ENCODE data around the gene SH3PXD2A.
A peak's percentile ranks its signal among the peaks of the same experiment; 100 is the strongest.
"Not testable (repeated sequence)": the region's sequence is repeated elsewhere in the genome, so short reads cannot be mapped to it uniquely, and the experiment has no call there.

The SH3PXD2A gene

GRCh38 chr10:103791858-103792257 lies 63.5 kb downstream of the SH3PXD2A start:
- DNase-seq (ENCODE audit: low read depth in 2 of 2), result no peak

GRCh38 chr10:103791291-103791690 lies 64.1 kb downstream of the SH3PXD2A start:
- no peak for DNase-seq (ENCODE audit: low read depth in 2 of 2)

DNA sequence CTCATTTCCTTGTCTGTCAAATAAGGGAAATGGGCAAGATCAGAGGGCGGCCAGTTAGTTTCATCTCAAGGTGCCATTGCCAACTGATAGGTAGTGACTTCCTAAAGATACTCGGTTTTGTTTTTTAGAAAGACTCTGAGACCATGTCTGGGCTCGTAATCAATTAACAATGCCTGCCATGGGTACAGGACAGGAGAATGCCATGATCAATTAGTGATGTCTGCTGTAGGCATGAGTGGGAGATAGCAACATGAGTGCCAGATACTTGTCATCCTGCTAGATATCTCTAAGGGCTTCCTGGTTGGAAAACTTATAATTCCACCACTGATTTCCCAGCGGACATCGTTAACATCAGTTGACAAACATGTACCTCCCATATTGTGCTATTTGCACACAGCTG lies 64.8 kb downstream of the SH3PXD2A start:
- DNase-seq (ENCODE audit: low read depth in 2 of 2), result no peak

DNA sequence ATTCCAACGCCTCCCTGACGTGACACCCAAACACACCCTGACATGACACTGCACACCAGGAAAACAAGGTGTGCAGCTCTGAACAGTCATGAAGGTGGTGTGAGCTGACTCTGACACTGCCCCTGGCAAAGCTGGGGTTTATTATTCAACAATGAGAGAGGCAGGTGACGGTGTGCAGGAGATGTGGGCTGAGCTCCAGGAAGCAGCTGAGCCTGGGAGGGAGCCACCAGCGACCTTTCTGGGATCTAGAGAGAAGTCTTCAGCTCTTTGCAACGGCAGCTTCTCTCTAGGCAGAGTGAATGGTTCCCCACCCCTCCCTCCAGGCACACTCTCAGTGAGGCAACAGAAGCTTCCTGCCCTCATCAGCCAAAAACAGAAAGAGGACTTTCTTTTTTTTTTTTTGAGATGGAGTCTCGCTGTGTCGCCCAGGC lies 65.6 kb downstream of the SH3PXD2A start:
- DNase-seq (ENCODE audit: low read depth in 2 of 2), result no peak

- no peak for DNase-seq (ENCODE audit: low read depth in 2 of 2)
These were observed 66.2 kb downstream of the SH3PXD2A start for GRCh38 chr10:103789161-103789560.

DNA sequence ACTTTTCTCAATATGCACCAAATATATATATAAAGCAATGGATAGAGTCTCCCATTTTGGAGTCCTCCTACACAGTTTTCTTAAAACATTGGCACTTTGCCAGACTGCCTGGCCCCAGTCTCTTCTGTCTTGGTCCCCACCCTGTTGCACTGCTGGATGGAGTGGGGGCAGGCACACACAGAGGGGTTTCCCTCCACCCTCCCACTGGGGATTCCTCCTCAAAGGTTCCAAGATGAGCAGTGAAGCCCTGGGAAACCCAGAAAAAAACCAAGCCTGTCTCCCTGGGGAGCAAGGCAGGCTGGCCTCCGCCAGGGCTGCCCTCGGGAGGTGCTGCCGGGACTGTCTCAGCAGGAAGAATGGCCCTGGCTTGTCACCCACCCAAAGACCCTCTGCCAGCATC lies 68.0 kb downstream of the SH3PXD2A start:
- no peak for DNase-seq (ENCODE audit: low read depth in 2 of 2)

- DNase-seq (ENCODE audit: low read depth in 2 of 2), result no peak
These were observed 69.4 kb downstream of the SH3PXD2A start for GRCh38 chr10:103786020-103786419.

DNA sequence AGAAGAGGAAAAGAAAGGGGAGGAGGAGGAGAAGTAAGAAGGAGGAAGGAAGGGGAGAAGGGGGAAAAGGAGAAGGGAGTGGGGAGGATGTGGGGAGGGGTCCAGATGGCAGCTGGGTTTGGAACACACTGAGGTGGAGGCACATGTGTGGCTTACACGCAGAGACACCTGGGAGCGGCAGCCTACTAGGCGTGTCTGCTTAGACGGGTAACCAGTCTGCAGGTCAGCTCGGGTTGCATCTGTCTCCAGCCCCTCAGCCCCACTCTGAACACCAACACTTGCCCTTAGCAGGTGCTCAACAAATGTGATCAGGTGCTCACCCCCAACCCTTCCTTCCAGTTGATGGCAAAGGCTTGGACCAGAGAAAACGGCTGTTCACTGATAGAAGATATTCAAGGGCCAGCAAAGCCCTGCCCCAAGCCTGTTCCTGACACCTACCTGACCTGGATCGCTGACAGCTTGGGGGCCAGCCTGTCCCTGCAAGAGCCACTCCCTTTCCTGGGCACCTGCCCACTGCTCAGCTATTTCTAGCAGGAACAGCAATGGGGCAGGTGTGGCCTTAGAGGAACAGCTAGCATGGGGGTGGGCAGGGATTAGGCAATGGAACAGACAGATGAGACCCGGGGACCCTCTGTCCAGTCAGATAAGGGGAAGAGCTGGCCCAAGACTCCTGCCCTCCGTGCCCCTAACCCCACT lies 70.5 kb downstream of the SH3PXD2A start:
- DNase-seq (ENCODE audit: low read depth in 2 of 2), result no peak

GRCh38 chr10:103784089-103784488 lies 71.3 kb downstream of the SH3PXD2A start:
- no peak for DNase-seq (ENCODE audit: low read depth in 2 of 2)

DNA sequence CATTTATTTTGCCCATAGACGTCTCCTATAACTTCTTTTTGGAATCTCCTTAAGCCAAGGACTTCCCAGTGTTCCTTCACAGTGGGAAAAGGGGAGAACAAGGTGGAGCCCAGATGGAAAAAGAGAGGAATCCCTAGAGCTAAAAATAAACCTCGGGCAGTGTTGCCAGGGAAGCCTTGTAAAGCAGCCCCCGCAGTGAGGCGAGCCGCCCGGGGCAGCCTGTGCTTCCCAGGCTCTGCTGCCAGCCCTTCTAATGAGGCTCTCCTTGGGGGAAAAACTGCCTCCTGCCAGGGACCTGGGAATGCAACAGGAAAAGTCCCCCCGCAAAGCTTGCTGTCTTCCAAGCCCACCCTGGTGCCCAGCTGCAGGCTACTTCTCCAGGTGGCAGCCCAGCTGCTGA lies 71.7 kb downstream of the SH3PXD2A start:
- DNase-seq (ENCODE audit: low read depth in 2 of 2), result no peak

GRCh38 chr10:103781329-103782061 lies 73.9 kb downstream of the SH3PXD2A start:
- no peak for DNase-seq (ENCODE audit: low read depth in 2 of 2)

- no peak for DNase-seq (ENCODE audit: low read depth in 2 of 2)
These were observed 74.9 kb downstream of the SH3PXD2A start for GRCh38 chr10:103780242-103781149.

DNA sequence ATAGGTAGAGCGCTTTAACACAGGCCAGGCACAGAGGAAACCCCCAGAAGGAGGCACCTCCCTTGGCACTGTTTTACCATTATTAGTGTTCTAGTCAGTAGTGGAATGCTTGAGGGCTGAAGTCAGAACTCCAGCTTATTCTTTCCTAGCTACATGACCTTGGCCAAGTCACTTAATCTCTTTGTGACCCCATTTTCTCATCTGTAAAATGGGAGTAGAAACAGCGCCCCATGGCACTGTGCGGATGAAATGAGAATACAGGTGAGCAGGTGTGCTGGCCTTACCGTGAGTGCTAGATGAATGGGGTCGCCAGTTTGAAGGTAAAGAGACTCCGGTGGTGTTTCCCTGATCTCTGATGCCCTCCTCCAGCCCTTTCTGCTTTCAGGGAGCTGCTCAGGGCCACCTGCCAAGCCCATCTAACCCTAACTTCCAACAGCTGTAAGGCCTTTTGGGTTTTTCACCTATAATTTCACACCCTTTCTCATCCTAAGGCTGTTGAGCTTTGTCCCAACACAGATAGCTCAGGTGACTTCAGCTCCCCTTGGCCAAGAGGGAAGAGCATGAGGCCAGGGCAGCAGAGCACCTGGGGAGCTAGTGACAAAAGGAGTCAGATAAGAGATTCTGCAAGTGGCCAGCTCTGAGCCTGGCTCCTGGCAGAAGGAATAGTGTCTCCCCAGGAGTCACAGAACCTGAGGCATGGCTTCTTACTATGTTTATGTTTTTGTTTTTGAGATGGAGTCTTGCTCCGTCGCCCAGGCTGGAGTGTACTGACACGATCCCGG lies 76.8 kb downstream of the SH3PXD2A start:
- no peak for DNase-seq (ENCODE audit: low read depth in 2 of 2)

GRCh38 chr10:103776878-103777591 lies 78.3 kb downstream of the SH3PXD2A start:
- DNase-seq (ENCODE audit: low read depth in 2 of 2), result no peak

DNA sequence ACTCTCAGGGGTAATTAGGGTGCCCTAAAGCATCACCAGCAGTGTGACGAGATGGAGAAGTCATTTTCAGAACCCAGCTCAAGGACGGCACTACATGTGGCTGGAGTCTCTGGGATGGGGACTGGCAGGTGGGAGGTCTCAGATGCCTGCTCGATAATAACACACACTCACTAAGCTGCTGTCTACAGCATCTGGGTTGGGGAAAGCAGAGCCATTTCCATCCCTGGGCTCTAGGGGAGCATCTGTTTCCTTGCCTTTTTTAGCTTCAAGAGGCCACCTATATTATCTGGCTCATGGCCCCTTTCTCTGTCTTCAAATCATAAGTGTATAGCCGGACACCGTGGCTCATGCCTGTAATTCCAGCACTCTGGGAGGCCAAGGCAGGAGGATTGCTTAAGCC lies 79.6 kb downstream of the SH3PXD2A start:
- no peak for DNase-seq (ENCODE audit: low read depth in 2 of 2)

GRCh38 chr10:103772846-103773245 lies 82.5 kb downstream of the SH3PXD2A start:
- DNase-seq (ENCODE audit: low read depth in 2 of 2), result not testable (repeated sequence)

GRCh38 chr10:103772096-103772845 lies 83.1 kb downstream of the SH3PXD2A start:
- DNase-seq (ENCODE audit: low read depth in 2 of 2), result peak in 1 of 2 donors; percentile 43

DNA sequence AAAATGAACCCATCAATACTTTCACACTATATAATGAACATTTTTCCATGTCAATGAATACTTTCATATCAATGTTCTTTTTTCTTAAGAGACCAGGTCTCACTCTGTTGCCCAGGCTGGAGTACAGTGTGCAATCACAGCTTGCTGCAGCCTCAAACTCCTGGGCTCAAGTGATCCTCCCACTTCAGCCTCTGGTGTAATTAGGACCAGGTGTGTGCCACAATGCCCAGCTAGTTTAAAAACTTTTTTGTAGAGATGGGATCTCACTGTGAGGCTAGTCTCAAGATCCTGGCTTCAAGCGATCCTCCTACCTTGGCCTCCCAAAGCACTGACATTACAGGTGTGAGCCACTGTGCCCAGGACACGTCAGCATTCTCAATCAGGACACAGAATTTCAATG lies 85.2 kb downstream of the SH3PXD2A start:
- no peak for DNase-seq (ENCODE audit: low read depth in 2 of 2)

- no peak for DNase-seq (ENCODE audit: low read depth in 2 of 2)
These were observed 86.2 kb downstream of the SH3PXD2A start for GRCh38 chr10:103769176-103769575.

- DNase-seq (ENCODE audit: low read depth in 2 of 2), result no peak
These were observed 87.0 kb downstream of the SH3PXD2A start for GRCh38 chr10:103768345-103768744.

Data from activated CD4-positive, alpha-beta T cell treated with anti-CD3 and anti-CD28 coated beads for 24 hours (primary cell).